PC-9 (cell line): ENCODE measurements around the gene SMURF1. TPM values are rescaled to one million over a fixed set of nuclear protein-coding genes. Genes with fewer than 3 reads are reported as not detected.

Experiments
- BruUV-seq: library from RNA; stranded (reverse); fragments of 400-500 nt; replicated peaks from 2 replicates; lab custom pipeline; 2021; lab: Mats Ljungman, UMichigan
- CTCF ChIA-PET: fragments of 300-600 bp; sonication (Branson Sonifier 250); formaldehyde crosslinking; loops from one replicate; lab custom pipeline; 2022; ENCODE audit warnings: antibody characterized with exemption; lab: Charles Lee
- POLR2A ChIA-PET: fragments of 300-600 bp; sonication (Branson Sonifier 250); formaldehyde crosslinking; loops from one replicate; lab custom pipeline; 2022; ENCODE audit warnings: antibody characterized with exemption; ENCODE audit not compliant: unreplicated experiment; lab: Charles Lee
- DNase-seq, 2 experiments: peaks; one replicate each; pipeline versions ENCODE4 v3.0.0 to v3.0.0-alpha.2; 2015 to 2022; ENCODE audit warnings: mixed read lengths in 1 of 2
- H2AFZ ChIP-seq: fragments of 200-600 bp; sonication (generic); 2 replicates; pipeline ENCODE4 v1.8.1; 2017; ENCODE audit warnings: antibody characterized with exemption
- H3F3A ChIP-seq: fragments of 200-600 bp; sonication (generic); 2 replicates; pipeline ENCODE4 v1.8.1; 2017; ENCODE audit warnings: antibody characterized with exemption, mild to moderate bottlenecking, low read depth; ENCODE audit not compliant: insufficient read depth
- H3K27ac ChIP-seq: fragments of 200-600 bp; sonication (generic); 2 replicates; pipeline ENCODE4 v1.6.1; 2016; ENCODE audit warnings: mixed run types
- H3K27me3 ChIP-seq: fragments of 200-600 bp; sonication (generic); 2 replicates; pipeline ENCODE4 v1.6.1; 2016; ENCODE audit warnings: low read depth, mixed run types; ENCODE audit not compliant: insufficient read depth
- H3K36me3 ChIP-seq: fragments of 200-600 bp; sonication (generic); 2 replicates; pipeline ENCODE4 v1.6.1; 2016; ENCODE audit warnings: low read depth, mixed run types
- H3K4me1 ChIP-seq: fragments of 200-600 bp; sonication (generic); replicated peaks from 2 replicates; pipeline ENCODE4 v1.6.1; 2016; ENCODE audit warnings: mixed run types; ENCODE audit not compliant: insufficient read depth
- H3K4me2 ChIP-seq: fragments of 200-600 bp; sonication (generic); 2 replicates; pipeline ENCODE4 v1.6.1; 2017; ENCODE audit warnings: mixed run types
- H3K4me3 ChIP-seq: fragments of 200-600 bp; sonication (generic); 2 replicates; pipeline ENCODE4 v1.6.1; 2016; ENCODE audit warnings: mixed run types
- H3K79me2 ChIP-seq: fragments of 200-600 bp; sonication (generic); 2 replicates; pipeline ENCODE4 v1.6.1; 2017; ENCODE audit warnings: low read depth, mixed run types
- H3K9me2 ChIP-seq: fragments of 200-600 bp; sonication (generic); 2 replicates; pipeline ENCODE4 v1.8.1; 2017; ENCODE audit warnings: mild to moderate bottlenecking; ENCODE audit not compliant: insufficient read depth
- H3K9me3 ChIP-seq: fragments of 200-600 bp; sonication (generic); 2 replicates; pipeline ENCODE4 v1.8.1; 2016; ENCODE audit warnings: low read depth; ENCODE audit not compliant: insufficient read depth
- H4K20me1 ChIP-seq: fragments of 200-600 bp; sonication (generic); 2 replicates; pipeline ENCODE4 v1.8.1; 2017; ENCODE audit not compliant: insufficient read depth
- CTCF ChIP-seq: fragments of 200-600 bp; sonication (generic); conservative IDR thresholded peaks from 2 replicates; pipeline ENCODE4 v1.6.1; 2017; ENCODE audit warnings: mixed run types, antibody characterized with exemption, mild to moderate bottlenecking, moderate library complexity
- EZH2 ChIP-seq: fragments of 200-600 bp; sonication (generic); IDR thresholded peaks from 2 replicates; pipeline ENCODE4 v1.8.0; 2017; ENCODE audit warnings: antibody characterized with exemption, low read depth
- intact Hi-C: fragments of 100-400 bp; cut with micrococcal nuclease; formaldehyde crosslinking; loops from one replicate; pipeline ENCODE4 v1.10.0; 2022; ENCODE audit not compliant: unreplicated experiment
- total RNA-seq: library from RNA; stranded (reverse); gene quantifications from 2 replicates; pipeline ENCODE4 v1.2.3, GENCODE V29; 2021

SMURF1 gene
- total RNA-seq, 1 experiment from 2014 or later: 53.2 TPM

- Histone ChIP-seq H3F3A (peaks cover 35% of the 10 kb centered on the region), H3K27me3 (no peaks in the 10 kb centered on the region), H3K9me3 (no peaks in the 10 kb centered on the region), H3K4me3 (no peak overlapping the region), H3K9me2 (no peaks in the 10 kb centered on the region), H3K36me3 (0 out of 2 replicates have a peak, but pooled peaks cover 8% of the 10 kb centered on the region), H3K27ac (no peak overlapping the region), H3K4me1 (no peaks in the 10 kb centered on the region), H4K20me1 (peaks cover 76% of the 10 kb centered on the region), H3K79me2 (peaks cover 99% of the 10 kb centered on the region), H3K4me2 (no peak overlapping the region), H2AFZ (no peak overlapping the region)
- ChIA-PET POLR2A (interaction anchor here (0.6 kb wide), 1 partner anchor 10 kb away, joined by 13 read pairs; no protein-coding TSS in a partner anchor), CTCF (no interaction called here)
- no TSS peak for BruUV-seq
- TF ChIP-seq CTCF: no peak
- no peak for TF ChIP-seq EZH2
- DNase-seq: no peak
- intact Hi-C loops: no loop called here
These were observed 57.4 kb downstream of the SMURF1 start for GRCh38 chr7:99086532-99086931.

- no peak overlapping the region for H3K27ac ChIP-seq
- no peaks in the 10 kb centered on the region for H3K9me2 ChIP-seq
- H3K4me3 ChIP-seq: no peak overlapping the region
- CTCF ChIA-PET: no interaction called here
- TF ChIP-seq EZH2: no peak
- TF ChIP-seq CTCF: no peak
- BruUV-seq: no TSS peak
- no peak for DNase-seq
- no peak overlapping the region for H3K4me2 ChIP-seq
- peaks cover 51% of the 10 kb centered on the region for H3F3A ChIP-seq
- H3K79me2 ChIP-seq: peaks cover 99% of the 10 kb centered on the region
- peaks cover 78% of the 10 kb centered on the region for H4K20me1 ChIP-seq
- 0 out of 2 replicates have a peak, but pooled peaks cover 8% of the 10 kb centered on the region for H3K36me3 ChIP-seq
- no peaks in the 10 kb centered on the region for H3K27me3 ChIP-seq
- POLR2A ChIA-PET: no interaction called here
- intact Hi-C loops: no loop called here
- H3K4me1 ChIP-seq: no peaks in the 10 kb centered on the region
- H2AFZ ChIP-seq: no peak overlapping the region
- H3K9me3 ChIP-seq: no peaks in the 10 kb centered on the region
These were observed 60.2 kb downstream of the SMURF1 start for GRCh38 chr7:99083733-99084132.

GRCh38 chr7:99083068-99083651, 60.7 kb downstream of the SMURF1 start:
- ChIA-PET CTCF (no interaction called here), POLR2A (no interaction called here)
- BruUV-seq: no TSS peak

More at GRCh38 chr7:99083068-99083651, 60.7 kb downstream of the SMURF1 start:
- no peak overlapping the region for H3K4me3 ChIP-seq
- H3K27ac ChIP-seq: no peak overlapping the region
- no peaks in the 10 kb centered on the region for H3K4me1 ChIP-seq
- TF ChIP-seq CTCF (no peak), EZH2 (no peak)
- peaks cover 99% of the 10 kb centered on the region for H3K79me2 ChIP-seq
- DNase-seq: no peak
- H3F3A ChIP-seq: peaks cover 51% of the 10 kb centered on the region
- intact Hi-C loops: no loop called here
- no peak overlapping the region for H2AFZ ChIP-seq
- peaks cover 78% of the 10 kb centered on the region for H4K20me1 ChIP-seq
- H3K27me3 ChIP-seq: no peaks in the 10 kb centered on the region
- no peaks in the 10 kb centered on the region for H3K9me3 ChIP-seq
- H3K4me2 ChIP-seq: no peak overlapping the region
- no peaks in the 10 kb centered on the region for H3K9me2 ChIP-seq
- H3K36me3 ChIP-seq: 0 out of 2 replicates have a peak, but pooled peaks cover 8% of the 10 kb centered on the region
